Measurements from ENCODE around the gene KDM1B. TPM values are rescaled to one million over a fixed set of nuclear protein-coding genes. Genes with fewer than 3 reads are reported as not detected.
"Not testable (repeated sequence)": the region's sequence is repeated elsewhere in the genome, so short reads cannot be mapped to it uniquely, and the experiment has no call there.

The KDM1B gene
- total RNA-seq, 2 donors from 2014 or later, result 8.7 to 15.5 TPM

DNA sequence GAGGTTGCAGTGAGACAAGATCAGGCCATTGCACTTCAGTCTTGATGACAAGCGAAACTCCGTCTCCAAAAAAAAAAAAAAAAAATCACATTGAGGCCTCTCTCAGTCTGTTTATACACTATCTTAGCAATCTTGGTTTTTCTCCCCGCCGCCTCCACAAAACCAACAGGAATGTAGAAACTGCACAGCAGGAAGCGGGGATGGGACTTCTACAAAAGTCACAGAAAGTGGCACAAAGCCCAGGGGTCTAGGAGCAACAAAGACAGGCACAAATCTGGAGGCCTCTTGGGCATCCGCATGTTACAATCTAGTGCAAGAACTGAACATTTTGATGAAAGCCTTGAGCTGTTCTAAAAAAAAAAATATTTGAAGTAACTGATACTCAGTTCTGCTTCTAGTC is 48.6 kb downstream of the KDM1B start:
- TF ChIP-seq CTCF (IDR thresholded peaks at IDR 0.05), result no peak
- no peaks in the 10 kb centered on the region for H3K4me1 ChIP-seq
- no peaks in the 10 kb centered on the region for H3K9me3 ChIP-seq
- no peak for DNase-seq (ENCODE audit: low spot score)
- no peaks in the 10 kb centered on the region for H3K27me3 ChIP-seq
- H3K36me3 ChIP-seq, result peaks cover 12% of the 10 kb centered on the region
- no peak overlapping the region for H3K27ac ChIP-seq
- H3K4me3 ChIP-seq, result no peak overlapping the region

GRCh38 chr6:18204691-18205090 is 49.5 kb downstream of the KDM1B start:
- Histone ChIP-seq H3K36me3 (peaks cover 12% of the 10 kb centered on the region), H3K27ac (no peak overlapping the region), H3K9me3 (no peaks in the 10 kb centered on the region)

DNA sequence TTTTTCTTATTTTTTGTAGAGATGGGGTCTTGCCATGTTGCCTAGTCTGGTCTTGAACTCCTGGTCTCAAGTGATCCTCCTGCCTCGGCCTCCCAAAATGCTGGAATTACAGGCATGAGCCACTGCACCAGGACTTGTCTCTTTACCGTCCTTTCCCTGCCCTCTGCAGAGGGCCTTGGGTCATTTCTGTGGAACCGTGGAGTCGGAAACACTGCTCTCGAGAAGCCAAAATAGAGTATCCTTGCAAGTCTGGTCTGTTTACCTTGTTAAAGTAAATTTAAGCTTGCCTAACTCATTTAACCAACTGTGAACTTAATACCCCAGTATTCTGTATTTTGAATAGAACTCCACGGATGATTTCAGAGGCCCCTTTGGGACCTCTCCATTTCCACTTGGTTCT is 51.4 kb downstream of the KDM1B start:
- TF ChIP-seq CTCF (IDR thresholded peaks at IDR 0.05), result no peak
- DNase-seq (ENCODE audit: low spot score), result no peak
- Histone ChIP-seq H3K27ac (no peak overlapping the region), H3K9me3 (no peaks in the 10 kb centered on the region), H3K4me1 (no peaks in the 10 kb centered on the region), H3K4me3 (no peak overlapping the region), H3K36me3 (peaks cover 12% of the 10 kb centered on the region), H3K27me3 (no peaks in the 10 kb centered on the region)

More at GRCh38 chr6:18204691-18205090, 49.5 kb downstream of the KDM1B start:
- no peak for TF ChIP-seq CTCF (IDR thresholded peaks at IDR 0.05)
- H3K4me3 ChIP-seq, result no peak overlapping the region
- no peaks in the 10 kb centered on the region for H3K4me1 ChIP-seq
- no peak for DNase-seq (ENCODE audit: low spot score)
- no peaks in the 10 kb centered on the region for H3K27me3 ChIP-seq

DNA sequence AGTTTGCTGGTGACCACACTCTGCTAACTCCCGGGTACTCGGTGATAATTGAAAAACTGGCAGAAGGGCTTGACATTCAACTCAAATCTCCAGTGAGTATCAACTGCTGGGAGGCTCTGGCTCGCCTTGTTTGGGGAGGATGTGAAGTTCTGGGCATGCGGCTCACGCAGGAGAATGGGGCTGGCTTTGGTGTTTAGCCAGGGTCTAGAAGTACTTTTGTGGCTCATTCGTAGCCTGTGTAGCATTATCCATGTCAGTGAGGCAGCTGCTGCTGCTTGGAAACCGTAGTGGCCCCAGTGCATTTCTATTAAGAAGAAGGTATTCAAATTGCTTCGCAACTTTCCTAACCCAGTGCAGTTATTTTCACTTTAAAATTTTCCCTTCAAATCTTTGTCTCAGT is 52.2 kb downstream of the KDM1B start:
- Histone ChIP-seq H3K4me3 (no peak overlapping the region), H3K9me3 (no peaks in the 10 kb centered on the region), H3K27ac (peak overlapping the region in 1 of 2 donors; percentile 0), H3K27me3 (no peaks in the 10 kb centered on the region), H3K4me1 (no peaks in the 10 kb centered on the region), H3K36me3 (peaks cover 10% of the 10 kb centered on the region)
- TF ChIP-seq CTCF (IDR thresholded peaks at IDR 0.05), result no peak
- DNase-seq (ENCODE audit: low spot score), result no peak

DNA sequence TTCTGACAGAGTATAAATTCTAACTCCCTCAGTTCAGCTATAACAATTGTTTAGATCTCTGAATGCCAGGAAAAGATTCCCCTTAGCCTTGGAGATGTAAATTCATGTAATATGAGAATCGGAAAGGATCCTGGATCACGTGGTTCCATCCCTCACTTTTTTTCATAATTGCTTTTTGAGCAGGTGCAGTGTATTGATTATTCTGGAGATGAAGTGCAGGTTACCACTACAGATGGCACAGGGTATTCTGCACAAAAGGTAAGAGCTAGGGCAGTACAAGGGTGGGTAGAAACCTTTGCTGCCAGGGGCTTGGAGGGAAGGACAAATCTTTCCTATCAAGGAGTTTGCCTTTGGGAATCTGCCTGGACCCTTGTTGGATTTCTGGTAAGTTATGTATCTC is 52.7 kb downstream of the KDM1B start:
- Histone ChIP-seq H3K27me3 (no peaks in the 10 kb centered on the region), H3K9me3 (no peaks in the 10 kb centered on the region), H3K4me3 (no peak overlapping the region), H3K27ac (peak overlapping the region in 1 of 2 donors; percentile 0), H3K4me1 (no peaks in the 10 kb centered on the region), H3K36me3 (peaks cover 5% of the 10 kb centered on the region)
- no peak for TF ChIP-seq CTCF (IDR thresholded peaks at IDR 0.05)
- no peak for DNase-seq (ENCODE audit: low spot score)

DNA sequence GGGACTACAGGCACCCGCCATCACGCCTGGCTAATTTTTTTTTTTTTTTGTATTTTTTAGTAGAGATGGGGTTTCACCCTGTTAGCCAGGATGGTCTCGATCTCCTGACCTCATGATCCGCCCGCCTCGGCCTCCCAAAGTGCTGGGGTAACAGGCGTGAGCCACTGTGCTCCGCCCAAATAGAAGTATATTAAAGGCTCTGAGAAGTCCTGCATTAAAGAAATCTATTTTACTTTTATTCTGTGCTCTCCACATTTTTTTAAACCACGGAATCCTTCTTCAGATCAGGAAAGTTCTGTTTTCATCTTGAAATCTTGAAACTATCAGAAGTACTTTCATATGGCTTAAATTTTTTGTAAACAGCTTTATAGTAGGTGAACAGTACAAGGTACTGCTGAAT is 53.6 kb downstream of the KDM1B start:
- not testable (repeated sequence) for H3K27me3 ChIP-seq; H3K36me3 ChIP-seq; H3K9me3 ChIP-seq; H3K27ac ChIP-seq; H3K4me3 ChIP-seq; DNase-seq (ENCODE audit: low spot score); H3K4me1 ChIP-seq
